SH-SY5Y (cell line): Measurements from ENCODE around the gene GABBR1.

Source experiments
- GATA2 ChIP-seq: IDR thresholded peaks from 2 replicates; pipeline ENCODE4 v1.6.1; 2011; ENCODE audit warnings: mild to moderate bottlenecking, low read depth, low read length
- GATA3 ChIP-seq: IDR thresholded peaks from 2 replicates; pipeline ENCODE4 v1.6.1; 2011; ENCODE audit warnings: low read depth, mild to moderate bottlenecking, low read length, moderate library complexity

GABBR1 gene

GRCh38 chr6:29537714-29538403 lies 95.1 kb downstream of the GABBR1 start:
- TF ChIP-seq GATA2: no peak
- TF ChIP-seq GATA3: no peak

DNA sequence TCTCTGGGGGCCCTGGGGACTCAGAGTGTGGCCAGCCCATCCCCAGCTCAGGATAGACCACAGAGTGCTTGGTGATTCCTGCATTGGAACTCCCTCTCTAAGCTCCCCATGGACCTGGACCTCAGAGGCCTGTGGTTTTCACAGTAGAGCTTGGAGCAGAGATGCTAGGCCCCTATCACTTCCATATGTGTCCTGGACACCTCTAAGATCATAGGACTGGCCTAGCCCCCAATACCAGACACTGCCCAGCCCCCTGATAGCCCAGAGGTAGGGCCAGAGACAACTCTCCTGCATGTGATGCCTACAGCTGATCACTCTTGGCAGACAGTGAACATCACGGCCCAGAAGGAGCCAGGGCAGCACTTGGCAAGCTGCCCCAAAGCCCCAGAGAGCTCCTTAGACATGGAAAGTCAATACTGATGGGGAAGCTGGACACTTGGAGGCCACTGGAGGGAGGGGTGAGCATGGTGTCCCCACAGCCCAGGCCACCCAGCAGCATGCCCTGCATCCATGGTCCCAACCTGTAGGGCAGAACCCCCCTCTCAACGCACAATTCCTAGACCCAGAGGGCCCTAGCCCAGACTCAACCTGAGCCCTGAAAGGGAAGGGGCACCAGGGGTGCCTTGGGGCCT lies 100.5 kb downstream of the GABBR1 start:
- TF ChIP-seq GATA2: no peak
- TF ChIP-seq GATA3: no peak

- TF ChIP-seq GATA3 (no peak), GATA2 (no peak)
Observed at GRCh38 chr6:29531668-29532067, 101.3 kb downstream of the GABBR1 start.

GRCh38 chr6:29530671-29531310 lies 102.2 kb downstream of the GABBR1 start:
- TF ChIP-seq GATA3 (no peak), GATA2 (no peak)

GRCh38 chr6:29529956-29530355 lies 103.0 kb downstream of the GABBR1 start:
- TF ChIP-seq GATA2 (no peak), GATA3 (no peak)

DNA sequence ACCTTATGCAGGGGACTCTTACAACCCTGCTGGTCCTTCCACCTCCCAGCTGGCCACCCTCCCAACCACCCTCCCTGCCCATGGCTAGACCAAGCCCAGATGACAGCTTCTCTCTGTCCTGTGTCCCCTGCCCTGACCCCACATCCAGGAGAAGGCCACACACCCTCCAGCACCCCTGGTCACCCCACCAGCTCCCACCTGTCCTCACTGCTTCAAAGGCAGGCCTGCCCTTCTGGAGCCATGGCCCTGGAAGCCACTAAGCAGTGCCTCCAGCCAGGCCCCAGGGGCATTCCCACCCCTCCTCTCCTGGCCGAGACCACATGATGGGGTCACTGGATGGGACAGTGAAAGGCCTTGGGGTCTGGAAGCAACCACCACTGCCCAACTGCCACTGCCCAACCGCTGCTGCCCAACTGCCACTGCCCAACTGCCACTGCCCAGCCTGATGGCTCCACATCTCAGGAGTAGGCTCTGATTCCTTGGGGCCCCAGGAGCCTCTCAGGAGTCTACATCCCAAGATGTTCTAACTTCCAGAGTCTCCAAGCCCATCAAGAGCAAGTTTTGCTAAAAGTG lies 103.9 kb downstream of the GABBR1 start:
- no peak for TF ChIP-seq GATA2
- no peak for TF ChIP-seq GATA3

GRCh38 chr6:29528300-29528931 lies 104.6 kb downstream of the GABBR1 start:
- no peak for TF ChIP-seq GATA2
- no peak for TF ChIP-seq GATA3

- no peak for TF ChIP-seq GATA3
- no peak for TF ChIP-seq GATA2
Observed at GRCh38 chr6:29527564-29527963, 105.4 kb downstream of the GABBR1 start.

- no peak for TF ChIP-seq GATA3
- TF ChIP-seq GATA2: no peak
Observed at GRCh38 chr6:29527126-29527525, 105.9 kb downstream of the GABBR1 start.

DNA sequence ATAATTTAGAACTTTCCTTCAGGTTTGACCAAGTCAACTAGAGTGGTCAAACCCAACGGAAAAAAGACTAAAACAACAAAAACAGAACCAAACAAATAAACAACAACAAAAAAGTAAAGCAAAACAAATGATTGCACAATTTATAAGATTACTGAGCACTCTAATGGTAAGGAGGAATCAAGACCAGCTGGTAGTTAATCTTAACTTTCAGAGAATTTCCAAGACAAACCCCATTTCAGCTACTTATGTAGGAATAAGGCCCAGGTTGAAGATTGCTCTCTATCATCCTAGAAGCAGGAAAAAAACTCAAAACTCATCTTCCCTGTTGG lies 107.7 kb downstream of the GABBR1 start:
- TF ChIP-seq GATA3: no peak
- no peak for TF ChIP-seq GATA2

GRCh38 chr6:29524444-29525310 lies 108.3 kb downstream of the GABBR1 start:
- no peak for TF ChIP-seq GATA2
- TF ChIP-seq GATA3: no peak

GRCh38 chr6:29524044-29524443 lies 108.9 kb downstream of the GABBR1 start:
- TF ChIP-seq GATA2: no peak
- no peak for TF ChIP-seq GATA3

- TF ChIP-seq GATA2 (no peak), GATA3 (no peak)
Observed at GRCh38 chr6:29522227-29522626, 110.8 kb downstream of the GABBR1 start.
